GM23338 (cell line): Measurements from ENCODE around the gene AGA. TPM values are rescaled to one million over a fixed set of nuclear protein-coding genes. Genes with fewer than 3 reads are reported as not detected.
A peak's percentile ranks its signal among the peaks of the same experiment; 100 is the strongest.

Experiments used
- ATAC-seq: fragments of 200-7000 bp; cut with Tn5 transposase; 3 replicates; pipeline ENCODE4 v1.9.1; 2020
- DNase-seq: peaks from one replicate; pipeline ENCODE4 v3.0.0-alpha.2; 2015; ENCODE audit warnings: low spot score
- H2AFZ ChIP-seq: fragments of 200-600 bp; sonication (generic); 2 replicates; pipeline ENCODE4 v1.8.0; 2016; ENCODE audit warnings: antibody characterized with exemption, mild to moderate bottlenecking, moderate library complexity
- H3F3A ChIP-seq: fragments of 200-600 bp; sonication (generic); replicated peaks from 2 replicates; pipeline ENCODE4 v1.8.0; 2017; ENCODE audit warnings: antibody characterized with exemption, mixed run types, low read depth
- H3K27ac ChIP-seq: fragments of 200-600 bp; sonication (generic); 2 replicates; pipeline ENCODE4 v1.6.1; 2016; ENCODE audit warnings: low read depth
- H3K27me3 ChIP-seq: fragments of 200-600 bp; sonication (generic); 2 replicates; pipeline ENCODE4 v1.8.0; 2016; ENCODE audit warnings: mild to moderate bottlenecking, mixed run types, moderate library complexity; ENCODE audit not compliant: insufficient read depth
- H3K36me3 ChIP-seq: fragments of 200-600 bp; sonication (generic); 2 replicates; pipeline ENCODE4 v1.8.0; 2016; ENCODE audit warnings: mild to moderate bottlenecking; ENCODE audit not compliant: insufficient read depth
- H3K4me1 ChIP-seq: fragments of 200-600 bp; sonication (generic); 2 replicates; pipeline ENCODE4 v1.8.0; 2016; ENCODE audit warnings: mild to moderate bottlenecking, moderate library complexity; ENCODE audit not compliant: insufficient read depth
- H3K4me2 ChIP-seq: fragments of 200-600 bp; sonication (generic); 2 replicates; pipeline ENCODE4 v1.7.1; 2017; ENCODE audit warnings: mixed run types
- H3K4me3 ChIP-seq: fragments of 200-600 bp; sonication (generic); 2 replicates; pipeline ENCODE4 v1.6.1; 2016; ENCODE audit warnings: mixed run types
- H3K79me2 ChIP-seq: fragments of 200-600 bp; sonication (generic); replicated peaks from 2 replicates; pipeline ENCODE4 v1.8.0; 2017; ENCODE audit warnings: mild to moderate bottlenecking; ENCODE audit not compliant: insufficient read depth
- H3K9me2 ChIP-seq: fragments of 200-600 bp; sonication (generic); 2 replicates; pipeline ENCODE4 v1.8.0; 2017; ENCODE audit not compliant: insufficient read depth
- H4K20me1 ChIP-seq: fragments of 200-600 bp; sonication (generic); replicated peaks from 2 replicates; pipeline ENCODE4 v1.8.0; 2017; ENCODE audit warnings: mild to moderate bottlenecking; ENCODE audit not compliant: insufficient read depth
- H3K27ac Mint-ChIP-seq: 2 replicates; pipeline ENCODE4 v1.8.0; 2020; ENCODE audit warnings: inconsistent platforms, mild to moderate bottlenecking, moderate library complexity, mixed read lengths
- H3K27me3 Mint-ChIP-seq: 3 replicates; pipeline ENCODE4 v1.8.0; 2022; ENCODE audit warnings: low read depth, mild to moderate bottlenecking, moderate library complexity, mixed read lengths, inconsistent platforms; ENCODE audit not compliant: insufficient read depth, poor library complexity
- H3K36me3 Mint-ChIP-seq: 3 replicates; pipeline ENCODE4 v1.8.0; 2021; ENCODE audit warnings: low read depth, mild to moderate bottlenecking, inconsistent platforms, moderate library complexity, mixed read lengths
- H3K4me1 Mint-ChIP-seq: 3 replicates; pipeline ENCODE4 v1.8.0; 2020; ENCODE audit warnings: mild to moderate bottlenecking, inconsistent platforms, mixed read lengths
- H3K4me3 Mint-ChIP-seq: 3 replicates; pipeline ENCODE4 v1.8.0; 2021; ENCODE audit warnings: moderate library complexity, mild to moderate bottlenecking, inconsistent platforms, mixed read lengths
- H3K9me3 Mint-ChIP-seq: 3 replicates; pipeline ENCODE4 v1.8.0; 2020; ENCODE audit warnings: moderate library complexity, mild to moderate bottlenecking, inconsistent platforms, mixed read lengths
- CREB1 ChIP-seq: fragments of 250-450 bp; sonication (Bioruptor Pico); IDR thresholded peaks from 2 replicates; pipeline ENCODE4 v1.5.0; 2020; ENCODE audit warnings: low read depth, mild to moderate bottlenecking, moderate library complexity
- CTCF ChIP-seq, 2 experiments: fragments of 200-600 bp in 1 of 2; sonication (generic) in 1 of 2; conservative IDR thresholded peaks; 2 replicates each; pipeline versions ENCODE4 v1.5.1 to v1.6.1; 2016 to 2017; ENCODE audit warnings: antibody characterized with exemption in 2 of 2, low read depth in 2 of 2, mild to moderate bottlenecking in 2 of 2, moderate library complexity in 1 of 2
- ETS1 ChIP-seq: IDR thresholded peaks from 2 replicates; pipeline ENCODE4 v1.6.1; 2016; ENCODE audit warnings: antibody characterized with exemption
- EZH2 ChIP-seq: fragments of 200-600 bp; sonication (generic); IDR thresholded peaks from one replicate; pipeline ENCODE4 v1.8.0; 2017; ENCODE audit warnings: antibody characterized with exemption, mild to moderate bottlenecking, low read depth; ENCODE audit not compliant: unreplicated experiment
- EZH2phosphoT487 ChIP-seq: fragments of 200-600 bp; sonication (generic); IDR thresholded peaks from one replicate; pipeline ENCODE4 v1.8.1; 2018; ENCODE audit warnings: antibody characterized with exemption; ENCODE audit not compliant: unreplicated experiment
- JUNB ChIP-seq: IDR thresholded peaks from one replicate; pipeline ENCODE4 v1.6.1; 2016; ENCODE audit warnings: antibody characterized with exemption; ENCODE audit not compliant: unreplicated experiment
- NANOG ChIP-seq: IDR thresholded peaks from 2 replicates; pipeline ENCODE4 v1.6.1; 2016; ENCODE audit warnings: antibody characterized with exemption, borderline replicate concordance
- POLR2AphosphoS5 ChIP-seq: IDR thresholded peaks from 2 replicates; pipeline ENCODE4 v1.6.1; 2016; ENCODE audit warnings: antibody characterized with exemption, low read depth
- STAT1 ChIP-seq: IDR thresholded peaks from one replicate; pipeline ENCODE4 v1.6.1; 2016; ENCODE audit warnings: antibody characterized with exemption; ENCODE audit not compliant: unreplicated experiment
- ZNF114 ChIP-seq: fragments of 250-450 bp; sonication (Bioruptor Pico); IDR thresholded peaks from 2 replicates; pipeline ENCODE4 v1.5.0; 2020; ENCODE audit warnings: mild to moderate bottlenecking, moderate library complexity
- ZNF331 ChIP-seq: fragments of 250-450 bp; sonication (Bioruptor Pico); IDR thresholded peaks from 2 replicates; pipeline ENCODE4 v1.5.0; 2020; ENCODE audit warnings: low read depth, mild to moderate bottlenecking, moderate library complexity
- ZNF462 ChIP-seq: fragments of 250-450 bp; sonication (Bioruptor Pico); IDR thresholded peaks from 2 replicates; pipeline ENCODE4 v1.5.0; 2020; ENCODE audit warnings: mild to moderate bottlenecking, moderate library complexity
- polyA plus RNA-seq: library from polyadenylated mRNA; unstranded; fragments of >200 nt; fragmentation: Nextera tagmentation; extraction: Ambion mirVana; gene quantifications from 2 replicates; pipeline ENCODE4 v1.2.1, GENCODE V29; 2016
- total RNA-seq: library from RNA; depleted of rRNA; stranded (reverse); fragments of >200 nt; shearing (Covaris generic); gene quantifications from 2 replicates; pipeline ENCODE4 v1.2.3, GENCODE V29; 2014

Gene AGA
- total and polyA plus RNA-seq, 2 experiments from 2014 or later: 5.5 to 12.8 TPM

GRCh38 chr4:177404986-177405385, 37.3 kb downstream of the AGA start:
- Histone ChIP-seq H4K20me1 (no peaks in the 10 kb centered on the region), H3K4me1 (peaks cover 14% of the 10 kb centered on the region; the same call in 1 of the 2 replicates), H3K36me3 (no peaks in the 10 kb centered on the region), H3K4me3 (no peak overlapping the region), H3F3A (no peaks in the 10 kb centered on the region), H3K27me3 (no peaks in the 10 kb centered on the region), H3K9me2 (peaks cover 6% of the 10 kb centered on the region), H3K4me2 (no peak overlapping the region), H3K79me2 (no peaks in the 10 kb centered on the region), H2AFZ (peak overlapping the region; percentile 76; the same call in 1 of the 2 replicates), H3K27ac (no peak overlapping the region)
- H3K36me3 Mint-ChIP-seq: no peaks in the 10 kb centered on the region; the same call in 2 of the 3 replicates
- H3K9me3 Mint-ChIP-seq: no peaks in the 10 kb centered on the region; the same call in none of the 3 replicates
- peaks cover 6% of the 10 kb centered on the region for H3K27me3 Mint-ChIP-seq
- no peak overlapping the region for H3K27ac Mint-ChIP-seq
- H3K4me3 Mint-ChIP-seq: no peak overlapping the region
- TF ChIP-seq ETS1 (no peak), ZNF331 (no peak), EZH2phosphoT487 (no peak)
- ATAC-seq (no peak), DNase-seq (no peak)
- peaks cover 17% of the 10 kb centered on the region for H3K4me1 Mint-ChIP-seq

- H3K4me3 Mint-ChIP-seq: no peak overlapping the region
- Histone ChIP-seq H4K20me1 (no peaks in the 10 kb centered on the region), H3K4me3 (no peak overlapping the region), H3K4me2 (no peak overlapping the region), H3F3A (no peaks in the 10 kb centered on the region), H3K27me3 (no peaks in the 10 kb centered on the region), H3K9me2 (peaks cover 5% of the 10 kb centered on the region; the same call in 1 of the 2 replicates), H2AFZ (peak overlapping the region; percentile 76; the same call in 1 of the 2 replicates), H3K36me3 (no peaks in the 10 kb centered on the region), H3K4me1 (peaks cover 14% of the 10 kb centered on the region; the same call in 1 of the 2 replicates), H3K27ac (no peak overlapping the region), H3K79me2 (no peaks in the 10 kb centered on the region)
- ATAC-seq: no peak
- no peaks in the 10 kb centered on the region; the same call in 1 of the 3 replicates for H3K9me3 Mint-ChIP-seq
- peaks cover 4% of the 10 kb centered on the region for H3K27me3 Mint-ChIP-seq
- H3K4me1 Mint-ChIP-seq: peaks cover 17% of the 10 kb centered on the region
- H3K27ac Mint-ChIP-seq: no peak overlapping the region
- no peak for DNase-seq
- H3K36me3 Mint-ChIP-seq: no peaks in the 10 kb centered on the region; the same call in 2 of the 3 replicates
- TF ChIP-seq ETS1 (no peak), ZNF114 (CRISPR knock-in tag) (no peak), EZH2 (no peak), CTCF (conservative IDR thresholded peaks at IDR 0.05; ENCODE audit: low read depth in 2 of 2) (no peak), CREB1 (CRISPR knock-in tag) (no peak), ZNF462 (no peak), POLR2AphosphoS5 (no peak), ZNF331 (no peak), NANOG (no peak), STAT1 (no peak), JUNB (no peak)
These were observed 37.9 kb downstream of the AGA start for GRCh38 chr4:177404342-177404741.
